Endometrial microvascular endothelial cells (primary cell): ENCODE measurements around the gene AXIN2. TPM values are rescaled to one million over a fixed set of nuclear protein-coding genes. Genes with fewer than 3 reads are reported as not detected.

ENCODE experiments used
- in situ Hi-C: cut with HindIII; loops from 2 replicates; pipeline ENCODE4 v1.10.0; 2017; ENCODE audit warnings: low sequenced_read_pairs, low pct_unique_long_range_greater_than_20kb; ENCODE audit errors: inconsistent ontology term
- total RNA-seq: library from RNA; depleted of rRNA; stranded (reverse); fragments of >200 nt; gene quantifications from one replicate; pipeline ENCODE4 v1.2.3, GENCODE V29; 2015; ENCODE audit errors: inconsistent ontology term

AXIN2 gene
- total RNA-seq, 1 donor from 2014 or later, result 2.1 TPM

DNA sequence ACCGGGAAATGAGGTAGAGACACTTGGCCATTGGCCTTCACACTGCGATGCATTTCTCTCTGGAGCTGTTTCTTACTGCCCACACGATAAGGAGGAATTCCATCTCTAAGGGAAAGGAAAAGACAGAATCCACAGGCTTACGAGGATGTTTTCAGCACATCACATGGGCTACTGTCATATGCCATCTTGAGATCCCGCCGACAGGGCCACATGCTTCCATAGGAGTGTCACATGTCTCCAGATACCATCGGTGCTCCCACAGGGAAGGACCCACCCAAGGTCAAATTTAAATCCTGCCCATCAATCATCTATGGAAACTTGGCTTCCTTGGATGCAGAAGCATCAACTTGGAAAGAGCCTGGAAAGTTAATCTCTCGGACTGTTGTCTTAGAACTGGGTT is 20.0 kb downstream of the AXIN2 start:
- in situ Hi-C loops, result no loop called here

DNA sequence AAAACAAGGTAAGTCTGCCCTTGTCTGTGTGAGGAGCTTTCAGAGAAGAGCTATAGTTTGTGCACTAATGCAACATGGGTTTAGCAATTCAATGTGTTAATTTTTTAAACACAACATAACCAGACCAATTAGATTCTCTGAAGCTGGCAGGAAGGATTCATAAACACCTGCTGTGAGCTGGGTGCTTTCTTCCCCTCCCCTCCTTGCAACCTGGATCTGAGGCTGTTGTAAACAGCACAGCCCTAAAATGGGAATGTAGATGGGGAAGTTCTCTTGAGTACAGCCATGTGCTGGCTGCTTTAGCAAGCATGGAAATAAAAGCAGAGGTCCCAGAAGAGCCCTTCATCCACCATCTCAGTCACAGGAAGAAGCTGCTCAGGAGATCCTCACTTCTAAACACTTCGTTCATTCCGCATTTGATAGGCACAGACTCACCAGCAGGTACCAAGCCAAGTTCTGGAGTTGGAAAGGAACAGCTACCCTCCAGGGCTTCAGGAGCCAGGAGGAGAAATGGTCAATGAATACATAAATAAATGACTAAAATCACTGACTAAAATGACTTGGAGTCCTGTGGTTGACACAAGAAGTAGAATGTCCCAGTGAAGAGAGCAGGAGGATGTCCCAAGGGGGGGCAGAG is 21.7 kb downstream of the AXIN2 start:
- in situ Hi-C loops, result no loop called here

DNA sequence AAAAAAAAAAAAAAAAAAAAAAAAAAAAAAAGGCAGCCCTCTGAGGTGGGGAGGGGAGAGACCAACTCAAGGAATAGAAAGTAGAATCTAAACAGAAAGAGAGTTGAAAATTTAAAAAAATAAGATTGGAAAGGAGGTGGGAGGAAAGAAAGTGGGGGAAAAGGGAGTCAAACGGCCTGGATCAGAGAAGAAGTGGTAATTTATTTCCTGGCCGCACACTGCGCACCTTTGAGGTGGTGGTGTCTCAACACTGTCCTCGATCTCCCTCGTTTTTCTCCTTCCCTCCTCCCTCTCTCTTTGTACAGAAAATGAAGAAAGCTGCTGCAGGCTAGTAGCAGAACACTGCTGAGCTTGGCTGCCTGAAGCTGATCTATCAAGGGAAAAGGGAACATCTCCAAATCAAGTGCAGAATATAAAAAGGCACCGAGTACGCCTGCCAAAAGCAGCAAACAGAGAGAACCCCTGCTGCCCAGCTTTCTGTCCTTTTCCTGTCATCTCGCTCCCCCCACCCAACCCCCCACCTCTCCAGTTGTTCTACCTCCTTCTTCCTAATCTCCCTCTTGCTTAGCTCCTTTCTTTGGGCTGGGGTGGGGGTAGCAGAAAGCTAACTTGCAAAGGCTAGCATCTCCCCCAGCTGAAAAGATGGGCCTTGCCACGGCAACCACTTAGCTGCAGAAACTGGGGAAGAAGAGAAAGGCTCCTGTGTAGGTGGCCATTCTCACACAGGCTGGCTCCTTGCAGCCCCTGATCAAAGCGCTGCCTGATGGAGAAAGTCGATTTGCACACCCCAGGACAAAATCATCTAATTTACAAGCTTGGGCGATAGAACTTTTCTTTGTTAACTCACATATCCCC is 22.5 kb downstream of the AXIN2 start:
- in situ Hi-C loops, result no loop called here

DNA sequence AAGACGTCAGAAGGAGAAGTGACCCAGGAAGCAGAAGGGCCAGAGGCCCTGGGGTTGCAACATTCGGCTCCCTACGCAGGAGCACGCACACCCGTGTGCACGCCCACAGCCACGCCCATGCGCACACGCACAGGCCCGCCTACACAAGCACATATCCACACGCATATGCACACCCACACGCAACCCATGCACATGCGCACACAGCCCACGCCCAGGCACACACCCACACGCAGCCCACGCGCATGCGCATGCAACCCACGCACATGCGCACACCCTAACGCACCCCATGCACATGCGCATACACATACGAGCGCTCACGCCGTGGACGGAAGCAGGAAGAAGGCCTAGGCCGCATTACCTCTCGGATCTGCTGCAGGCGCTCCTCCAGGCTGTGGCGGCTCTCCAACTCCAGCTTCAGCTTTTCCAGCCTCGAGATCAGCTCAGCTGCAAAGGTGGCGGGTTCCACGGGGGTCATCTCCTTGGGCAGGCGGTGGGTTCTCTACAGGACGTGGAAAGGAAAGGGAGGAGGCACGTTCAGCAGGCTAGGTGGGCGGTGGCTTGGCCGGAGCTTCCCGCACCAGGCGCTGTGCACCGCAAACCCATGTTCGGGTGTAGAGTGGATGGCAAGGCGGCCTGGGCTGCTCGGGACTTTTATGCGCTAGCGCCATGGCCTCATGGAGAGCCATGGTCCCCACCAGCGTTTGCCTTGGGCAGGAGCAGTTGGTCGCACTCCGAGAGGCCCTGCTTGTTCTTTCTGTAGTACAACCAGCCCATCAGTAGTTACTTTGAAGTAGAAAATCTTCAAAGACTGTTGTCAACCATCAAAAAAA is 23.4 kb downstream of the AXIN2 start:
- in situ Hi-C loops, result no loop called here

DNA sequence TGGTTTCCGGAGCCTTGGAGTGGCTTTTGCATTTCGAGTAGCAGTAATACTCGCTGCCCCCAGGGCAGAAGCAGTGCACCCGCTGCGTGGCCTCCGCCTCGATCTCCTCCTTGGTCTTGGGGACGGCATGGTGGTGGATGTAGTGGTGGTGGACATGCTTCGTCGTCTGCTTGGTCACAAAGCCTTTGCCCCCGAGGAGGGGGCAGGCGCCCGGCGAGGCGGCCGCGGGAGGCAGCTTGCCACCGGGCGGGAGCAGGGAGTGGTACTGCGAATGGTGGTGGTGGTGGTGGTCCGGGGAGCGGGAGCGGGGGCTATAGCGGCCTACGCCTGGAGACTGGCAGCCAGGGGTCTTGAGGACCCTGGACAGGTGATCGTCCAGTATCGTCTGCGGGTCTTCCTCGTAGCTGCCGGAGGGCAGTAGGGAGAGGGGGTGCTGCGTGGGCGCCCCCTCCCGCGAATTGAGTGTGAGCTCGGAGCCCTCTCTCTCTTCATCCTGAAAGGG is 24.1 kb downstream of the AXIN2 start:
- in situ Hi-C loops, result no loop called here

DNA sequence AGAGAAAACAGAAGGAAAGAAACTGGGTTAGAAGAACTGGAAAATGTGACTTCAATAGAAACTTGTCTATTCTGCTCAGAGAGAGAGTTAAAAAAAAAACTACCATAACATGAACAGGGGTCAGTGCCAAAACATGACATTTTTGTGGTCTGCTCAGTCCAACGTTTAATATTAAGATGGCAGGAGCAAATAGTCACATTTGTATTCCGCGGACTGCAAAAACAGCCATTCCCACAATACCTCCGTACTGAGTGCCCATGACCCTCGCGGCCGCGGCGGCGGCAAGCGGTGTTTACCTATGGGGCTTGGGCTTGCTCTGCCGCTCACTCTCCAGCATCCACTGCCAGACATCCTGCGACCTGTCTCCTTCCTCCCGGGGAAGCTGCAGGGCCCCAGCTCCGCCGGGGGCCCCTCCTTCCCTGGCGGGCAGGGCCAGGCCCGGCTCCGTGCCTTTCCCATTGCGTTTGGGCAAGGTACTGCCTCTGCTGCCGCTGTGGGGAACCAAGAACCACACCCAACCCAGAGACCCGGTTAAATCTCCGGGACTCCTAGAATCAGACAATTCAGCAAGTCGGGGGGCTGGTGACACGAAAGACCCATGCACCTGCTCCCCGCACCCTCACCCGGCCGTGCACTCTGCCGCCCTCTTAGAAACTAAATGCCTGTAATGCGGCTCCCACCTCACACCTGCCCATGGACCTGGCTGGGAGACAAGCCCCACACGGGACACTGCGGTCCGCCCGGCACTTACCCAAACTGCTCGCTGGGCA is 24.7 kb downstream of the AXIN2 start:
- in situ Hi-C loops, result no loop called here

DNA sequence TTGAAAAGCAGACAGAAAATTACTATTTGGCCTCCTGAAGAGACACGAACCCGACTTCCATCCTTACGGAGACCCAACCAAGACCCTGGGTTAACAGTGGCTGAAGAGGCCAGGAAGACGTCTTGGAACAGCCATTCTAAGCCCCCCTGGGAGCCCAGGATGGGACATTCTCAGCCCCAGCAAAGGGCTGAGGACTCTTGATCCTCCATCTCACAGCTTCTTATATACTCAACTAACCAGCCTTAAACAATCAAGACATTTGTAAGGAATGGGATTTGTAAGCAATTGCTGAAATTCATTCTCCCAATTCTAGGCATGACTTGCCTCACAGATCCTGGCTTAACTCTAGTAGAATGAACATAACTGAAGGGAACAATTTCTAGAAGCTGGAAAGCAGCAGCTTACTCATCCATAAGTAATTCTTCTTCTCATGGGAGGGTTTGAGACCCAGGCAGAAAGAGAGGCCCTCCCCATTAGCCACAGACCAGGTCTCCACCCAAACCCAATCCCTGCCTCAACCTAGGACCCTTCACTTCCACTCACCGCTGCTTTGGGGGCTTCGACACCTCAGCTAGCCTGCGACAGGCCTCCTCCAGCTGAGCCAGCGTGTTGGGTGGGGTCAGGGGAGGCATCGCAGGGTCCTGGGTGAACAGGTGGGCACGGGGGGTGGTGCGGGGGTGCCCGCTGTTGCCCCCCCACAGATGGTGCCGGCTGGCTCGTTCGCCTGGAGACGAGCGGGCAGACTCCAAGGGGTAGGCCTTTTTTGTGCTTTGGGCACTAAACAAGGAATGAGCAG is 25.5 kb downstream of the AXIN2 start:
- in situ Hi-C loops, result no loop called here

DNA sequence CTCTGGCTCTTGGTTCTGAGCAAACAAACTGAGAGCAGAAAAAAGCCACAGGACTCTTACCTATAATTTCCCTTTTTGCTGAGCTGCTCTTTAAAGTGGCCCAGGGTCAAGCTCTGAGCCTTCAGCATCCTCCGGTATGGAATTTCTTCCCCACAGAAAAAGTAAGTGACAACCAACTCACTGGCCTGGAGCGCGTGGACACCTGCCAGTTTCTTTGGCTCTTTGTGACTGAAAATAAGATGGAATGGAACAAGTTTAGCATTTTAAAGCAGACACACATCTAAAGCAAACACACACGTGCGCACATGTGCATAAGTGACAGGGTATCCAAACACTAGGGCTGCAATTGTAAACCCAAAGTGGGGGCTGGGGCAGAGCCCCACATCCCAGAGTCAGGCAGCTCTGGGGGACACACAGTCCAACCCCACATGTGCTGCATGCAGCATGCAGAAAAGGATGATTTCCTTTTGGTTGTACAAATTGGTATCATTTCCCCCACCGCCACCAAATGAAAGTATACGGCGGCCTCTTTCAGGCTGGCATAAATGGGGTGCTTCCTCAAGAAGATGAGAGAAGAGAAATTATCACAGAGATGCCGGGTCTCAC is 27.5 kb downstream of the AXIN2 start:
- in situ Hi-C loops, result no loop called here

DNA sequence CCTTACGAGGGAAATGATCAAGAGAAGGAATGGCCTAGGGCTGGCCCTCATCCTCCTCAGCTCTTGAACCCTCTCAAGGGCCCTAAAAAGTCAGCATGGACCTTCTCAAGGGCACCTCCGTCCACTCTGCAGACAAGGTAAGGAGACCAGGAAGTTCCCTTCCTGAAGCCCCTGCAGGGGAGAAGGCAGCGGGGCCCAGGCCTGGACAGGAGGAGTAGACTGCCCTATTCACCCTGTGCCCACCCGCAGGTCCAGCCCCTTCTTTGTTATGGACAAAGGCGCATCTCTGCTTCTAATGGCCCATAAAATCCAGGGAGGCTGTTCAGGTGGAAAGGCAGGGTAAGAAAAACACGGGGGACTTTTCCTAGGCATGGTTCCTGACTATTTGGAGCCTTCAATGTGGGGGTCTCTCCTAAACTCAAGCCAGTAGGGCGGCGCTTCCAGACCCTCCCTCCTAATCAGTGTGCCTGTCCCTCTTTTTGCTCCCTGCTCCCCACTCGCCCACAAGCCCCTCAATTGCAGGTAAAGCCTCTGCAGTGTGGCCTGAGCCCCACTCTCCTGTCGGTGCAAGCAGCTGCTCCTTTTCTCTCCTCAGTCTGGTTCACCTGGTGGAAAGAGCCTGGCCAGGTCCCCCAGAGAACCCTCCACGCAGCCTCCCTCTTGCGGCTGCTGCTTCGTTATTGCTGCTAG is 28.2 kb downstream of the AXIN2 start:
- in situ Hi-C loops, result no loop called here

DNA sequence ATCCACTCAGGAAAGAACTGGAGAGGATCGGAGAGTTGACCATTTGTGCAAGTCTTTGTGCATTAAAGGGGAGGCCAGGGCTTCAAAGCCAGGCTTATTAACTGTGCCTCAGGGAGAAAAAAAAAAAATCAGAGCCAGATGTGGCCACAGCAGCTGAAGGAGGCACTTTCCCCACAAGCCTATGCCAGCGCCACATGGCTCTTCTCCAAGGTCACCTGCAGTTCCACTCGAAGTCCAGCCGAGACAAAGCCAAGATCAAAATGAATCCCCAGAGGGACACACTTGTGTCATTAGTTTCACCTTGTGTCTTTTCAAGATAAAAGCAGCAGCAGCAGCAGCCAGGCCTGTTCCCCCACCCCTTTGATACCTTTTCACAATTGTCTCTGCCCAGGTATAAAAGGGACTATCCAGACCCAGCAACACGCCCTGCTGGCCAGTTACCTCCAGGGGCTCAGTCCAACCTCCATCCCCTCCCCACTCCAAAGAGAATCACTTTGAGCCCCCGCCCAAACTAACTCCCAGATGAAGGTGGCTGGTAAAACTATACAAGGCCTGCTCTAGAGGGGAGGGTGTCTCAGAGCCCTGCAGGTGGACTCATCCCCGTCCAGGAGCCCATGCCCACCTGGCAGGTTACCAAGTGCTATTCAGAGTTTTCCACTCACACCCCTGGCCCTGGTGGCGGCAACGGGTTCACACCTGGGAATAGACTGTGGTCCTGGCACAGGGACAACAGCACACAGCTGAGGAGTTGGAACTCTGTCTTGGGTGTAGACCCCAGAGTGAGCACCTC is 29.2 kb downstream of the AXIN2 start:
- in situ Hi-C loops, result no loop called here

DNA sequence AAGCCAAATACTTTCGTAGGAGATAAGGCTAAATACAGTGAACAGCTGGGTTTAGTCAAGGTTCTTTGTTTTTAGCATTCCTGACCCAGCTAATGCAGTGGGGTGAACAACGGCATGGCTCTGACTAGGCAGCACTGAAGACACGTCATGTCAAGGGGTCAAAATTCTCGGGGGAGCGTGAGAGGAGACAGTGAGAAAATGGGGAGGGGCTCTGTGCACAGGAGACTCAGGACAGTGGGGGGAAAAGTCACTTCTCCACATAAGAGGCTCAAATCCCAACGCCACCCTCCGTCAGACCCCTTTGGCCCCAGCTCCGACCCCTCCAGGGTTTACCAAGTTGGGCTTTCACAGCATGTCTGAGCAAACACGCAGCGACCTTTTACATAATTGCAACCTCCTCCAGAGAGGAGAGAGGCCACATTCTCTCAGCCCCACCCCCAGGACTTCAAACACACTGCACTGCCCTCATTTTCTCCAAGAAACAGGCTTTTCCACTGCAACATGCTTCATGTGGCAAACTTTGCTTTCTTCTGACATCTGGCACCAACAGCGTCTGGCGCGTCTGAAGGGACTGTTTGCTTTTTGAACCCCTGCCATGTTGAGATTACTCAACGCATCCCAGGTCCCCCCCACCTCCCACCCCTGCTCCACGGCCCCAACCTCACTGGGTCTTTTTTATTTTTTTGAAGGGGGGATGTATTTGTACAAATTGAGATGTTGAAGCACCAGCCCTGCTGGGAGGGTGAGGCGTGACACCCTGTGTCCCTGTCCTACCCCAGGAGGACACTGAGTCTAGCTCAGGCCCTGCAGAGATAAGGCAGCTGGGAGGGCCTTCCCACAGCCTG is 30.0 kb downstream of the AXIN2 start:
- in situ Hi-C loops, result no loop called here

DNA sequence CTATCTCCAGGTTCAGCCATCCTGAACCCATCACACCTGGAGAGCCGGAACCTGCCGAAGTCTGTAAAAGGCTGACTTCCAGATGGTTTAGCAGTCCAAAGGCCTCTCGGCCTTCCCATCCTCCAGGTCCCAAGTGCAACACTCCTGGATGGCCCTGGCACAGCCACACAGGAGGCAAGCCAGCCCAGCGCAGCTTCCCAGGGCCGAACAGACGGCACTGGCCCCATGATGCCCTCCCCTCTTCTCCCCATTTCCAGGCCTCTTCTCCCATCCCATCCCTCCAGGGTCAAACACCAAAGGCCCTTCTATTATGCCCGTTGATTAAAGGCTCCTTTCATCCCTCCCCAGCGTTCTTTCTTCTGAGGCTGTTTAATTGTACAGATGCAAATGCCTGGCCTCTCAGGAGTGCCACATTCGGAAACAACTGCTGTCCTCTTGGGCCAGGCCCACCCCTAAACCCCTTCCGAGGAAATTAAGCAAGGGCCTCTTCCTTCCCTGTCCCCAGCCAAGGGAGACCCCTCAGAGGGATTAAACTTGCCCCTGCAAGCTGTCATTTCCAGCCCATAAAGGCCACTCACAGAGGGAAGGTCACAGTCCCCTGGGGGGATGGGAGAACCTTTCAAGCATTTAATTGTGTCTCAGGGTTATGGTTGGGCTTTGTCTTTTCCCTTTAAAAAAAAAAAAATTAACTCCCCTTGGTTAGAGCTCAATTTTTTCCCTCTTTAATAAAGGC is 30.8 kb downstream of the AXIN2 start:
- in situ Hi-C loops, result no loop called here

DNA sequence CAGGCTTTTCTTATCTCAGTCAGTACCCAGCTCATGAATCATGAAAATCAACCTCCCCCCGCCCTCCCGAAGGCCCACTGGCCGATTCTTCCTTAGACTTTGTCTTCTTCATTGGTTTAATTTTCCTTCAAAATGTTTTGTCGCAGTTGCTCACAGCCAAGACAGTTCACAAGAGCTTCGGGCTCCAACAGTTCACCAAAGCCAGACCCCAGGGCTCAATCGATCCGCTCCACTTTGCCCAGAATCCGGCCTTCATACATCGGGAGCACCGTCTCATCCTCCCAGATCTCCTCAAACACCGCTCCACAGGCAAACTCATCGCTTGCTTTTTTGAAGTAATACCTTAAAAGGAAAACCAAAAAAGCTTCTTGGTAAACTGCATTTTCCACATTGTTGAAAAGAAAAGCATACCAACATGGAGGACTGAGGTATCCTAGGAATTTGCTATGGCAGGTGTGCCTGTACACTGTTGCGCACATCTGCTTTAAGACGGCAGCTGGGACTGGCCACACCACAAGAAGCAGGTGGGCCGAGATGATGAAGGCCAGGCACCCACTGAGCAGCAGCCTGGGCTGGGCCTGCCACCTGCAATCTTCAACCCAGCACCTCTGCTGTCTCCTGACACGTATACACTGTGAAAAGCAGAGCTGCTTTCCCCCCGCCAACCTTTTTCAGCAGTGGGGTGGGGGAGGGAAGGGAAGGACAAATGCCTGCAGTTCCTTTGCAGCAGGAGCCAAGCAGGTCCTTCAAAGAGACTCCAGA is 31.5 kb downstream of the AXIN2 start:
- in situ Hi-C loops, result no loop called here

DNA sequence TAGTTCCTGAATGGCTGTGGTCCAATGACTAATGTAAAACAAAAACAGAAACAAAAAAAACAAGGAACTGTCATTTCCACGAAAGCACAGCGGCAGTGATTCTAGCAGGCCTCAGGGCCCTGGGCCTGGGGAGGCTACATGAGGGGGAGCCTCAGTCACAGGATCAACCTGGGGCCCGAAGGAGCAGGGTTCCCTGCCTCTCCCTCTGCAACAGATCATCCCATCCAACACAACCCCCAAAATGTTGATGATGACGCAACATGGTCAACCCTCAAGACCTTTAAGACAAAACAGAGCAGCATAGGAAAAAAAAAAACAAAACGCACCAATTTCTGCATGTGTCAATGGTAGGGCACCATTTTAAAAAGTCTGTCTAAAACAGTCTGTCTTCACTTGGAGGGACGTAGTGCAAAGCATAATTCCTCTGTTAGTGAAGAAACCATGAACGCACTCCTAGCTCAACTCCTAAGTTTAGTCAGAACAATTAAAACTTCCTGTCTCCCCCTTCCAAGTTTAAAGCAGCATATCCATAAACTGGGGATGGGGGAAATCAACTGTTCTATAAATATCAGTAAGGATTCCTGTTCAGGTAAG is 32.3 kb downstream of the AXIN2 start:
- in situ Hi-C loops, result no loop called here
